ENCODE measurements around the gene TTLL9.

GRCh38 chr20:31872406-31872805 lies 2.0 kb downstream of the TTLL9 start:
- TF ChIP-seq CSRNP3 (CRISPR knock-in tag; IDR thresholded peaks at IDR 0.05), result no peak
- TF ChIP-seq CSDC2 (CRISPR knock-in tag; IDR thresholded peaks at IDR 0.05), result no peak
- TF ChIP-seq, protein P1, sequence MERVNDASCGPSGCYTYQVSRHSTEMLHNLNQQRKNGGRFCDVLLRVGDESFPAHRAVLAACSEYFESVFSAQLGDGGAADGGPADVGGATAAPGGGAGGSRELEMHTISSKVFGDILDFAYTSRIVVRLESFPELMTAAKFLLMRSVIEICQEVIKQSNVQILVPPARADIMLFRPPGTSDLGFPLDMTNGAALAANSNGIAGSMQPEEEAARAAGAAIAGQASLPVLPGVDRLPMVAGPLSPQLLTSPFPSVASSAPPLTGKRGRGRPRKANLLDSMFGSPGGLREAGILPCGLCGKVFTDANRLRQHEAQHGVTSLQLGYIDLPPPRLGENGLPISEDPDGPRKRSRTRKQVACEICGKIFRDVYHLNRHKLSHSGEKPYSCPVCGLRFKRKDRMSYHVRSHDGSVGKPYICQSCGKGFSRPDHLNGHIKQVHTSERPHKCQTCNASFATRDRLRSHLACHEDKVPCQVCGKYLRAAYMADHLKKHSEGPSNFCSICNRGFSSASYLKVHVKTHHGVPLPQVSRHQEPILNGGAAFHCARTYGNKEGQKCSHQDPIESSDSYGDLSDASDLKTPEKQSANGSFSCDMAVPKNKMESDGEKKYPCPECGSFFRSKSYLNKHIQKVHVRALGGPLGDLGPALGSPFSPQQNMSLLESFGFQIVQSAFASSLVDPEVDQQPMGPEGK (CRISPR knock-in tag; IDR thresholded peaks at IDR 0.05; ENCODE audit: borderline replicate concordance), result no peak
- TF ChIP-seq TCF4 (CRISPR knock-in tag; IDR thresholded peaks at IDR 0.05; ENCODE audit: borderline replicate concordance), result no peak
- TF ChIP-seq ZFP30 (CRISPR knock-in tag; IDR thresholded peaks at IDR 0.05), result no peak
- TF ChIP-seq GLIS3 (CRISPR knock-in tag; IDR thresholded peaks at IDR 0.05), result no peak
- no peak for TF ChIP-seq ARNTL (CRISPR knock-in tag; IDR thresholded peaks at IDR 0.05; ENCODE audit: borderline replicate concordance, low read depth)
